GM12891 (cell line): ENCODE results near the gene NDST3.

ENCODE experiments used
- POLR2A ChIP-seq: IDR thresholded peaks from 2 replicates; pipeline ENCODE4 v1.6.1; 2011; ENCODE audit warnings: low read depth, low read length, control low read depth
- TAF1 ChIP-seq: IDR thresholded peaks from 2 replicates; pipeline ENCODE4 v1.6.1; 2011; ENCODE audit warnings: low read depth, low read length, control low read depth

GRCh38 chr4:118004088-118004487 is 30.2 kb upstream of the NDST3 start:
- TF ChIP-seq TAF1 (no peak), POLR2A (no peak)
